ENCODE measurements around the gene GAS2. TPM values are rescaled to one million over a fixed set of nuclear protein-coding genes. Genes with fewer than 3 reads are reported as not detected.

The GAS2 gene
- polyA plus RNA-seq, 2 of the 4 experiments (the other 2 are of a cell fraction): 0.84 to 1.0 TPM

DNA sequence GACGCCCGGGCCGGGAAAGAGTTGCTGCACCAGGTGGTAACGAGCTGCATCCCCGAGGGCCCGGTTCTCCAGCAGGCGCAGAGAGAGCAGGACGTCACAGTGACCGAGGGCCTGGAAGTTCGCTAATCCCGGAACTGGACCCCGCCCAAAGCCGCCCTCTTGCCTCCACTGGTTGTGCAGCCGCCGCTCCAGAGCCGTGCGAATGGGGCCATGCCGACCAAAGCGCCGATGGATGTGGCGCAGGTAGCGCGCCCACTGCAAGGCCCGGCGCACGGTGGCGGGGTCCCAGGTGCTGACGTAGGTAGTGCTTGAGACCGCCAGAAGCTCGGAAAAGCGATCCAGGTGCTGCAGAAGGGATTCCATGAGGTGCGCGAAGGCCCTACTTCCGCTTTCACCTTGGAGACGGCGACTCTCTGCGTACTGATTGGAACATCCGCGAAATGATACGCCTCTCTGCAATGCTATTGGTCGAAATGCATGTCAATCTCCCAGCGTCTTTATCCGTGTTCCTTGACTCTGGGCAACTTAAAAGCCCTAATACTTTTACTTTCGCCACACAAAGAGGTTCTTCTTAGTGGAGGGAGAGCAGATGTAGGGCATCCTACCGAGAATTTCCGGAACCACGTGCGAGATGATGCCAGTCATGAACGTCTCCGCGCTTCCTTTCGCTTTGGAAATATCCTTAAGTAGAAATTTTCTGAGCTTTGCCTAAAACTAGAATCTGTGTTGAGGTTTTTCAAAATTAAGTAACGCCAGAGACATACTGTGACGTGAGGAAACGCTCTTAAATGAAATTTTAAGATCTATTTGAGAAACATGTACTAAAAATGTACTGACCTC lies 40.7 kb upstream of the GAS2 start, which contains the start of gene FANCF (continued):
- TF ChIP-seq, protein P1, sequence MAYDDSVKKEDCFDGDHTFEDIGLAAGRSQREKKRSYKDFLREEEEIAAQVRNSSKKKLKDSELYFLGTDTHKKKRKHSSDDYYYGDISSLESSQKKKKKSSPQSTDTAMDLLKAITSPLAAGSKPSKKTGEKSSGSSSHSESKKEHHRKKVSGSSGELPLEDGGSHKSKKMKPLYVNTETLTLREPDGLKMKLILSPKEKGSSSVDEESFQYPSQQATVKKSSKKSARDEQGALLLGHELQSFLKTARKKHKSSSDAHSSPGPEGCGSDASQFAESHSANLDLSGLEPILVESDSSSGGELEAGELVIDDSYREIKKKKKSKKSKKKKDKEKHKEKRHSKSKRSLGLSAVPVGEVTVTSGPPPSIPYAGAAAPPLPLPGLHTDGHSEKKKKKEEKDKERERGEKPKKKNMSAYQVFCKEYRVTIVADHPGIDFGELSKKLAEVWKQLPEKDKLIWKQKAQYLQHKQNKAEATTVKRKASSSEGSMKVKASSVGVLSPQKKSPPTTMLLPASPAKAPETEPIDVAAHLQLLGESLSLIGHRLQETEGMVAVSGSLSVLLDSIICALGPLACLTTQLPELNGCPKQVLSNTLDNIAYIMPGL (CRISPR knock-in tag; IDR thresholded peaks at IDR 0.05; ENCODE audit: borderline replicate concordance): no peak
- TF ChIP-seq POLR2A (IDR thresholded peaks at IDR 0.05; ENCODE audit: low read length) (peak; percentile 42), BHLHE40 (IDR thresholded peaks at IDR 0.05; ENCODE audit: low read depth, low read length) (no peak), CHD4 (IDR thresholded peaks at IDR 0.05; ENCODE audit: borderline replicate concordance) (no peak), RARB (CRISPR knock-in tag; IDR thresholded peaks at IDR 0.05) (no peak), ZC3H11A (IDR thresholded peaks at IDR 0.05) (no peak), HDAC2 (IDR thresholded peaks at IDR 0.05) (no peak), SREBF2 (IDR thresholded peaks at IDR 0.05) (no peak), CHD2 (IDR thresholded peaks at IDR 0.05; ENCODE audit: low read length, partially characterized antibody) (no peak), FOSB (CRISPR knock-in tag; IDR thresholded peaks at IDR 0.05) (no peak), ZNF302 (CRISPR knock-in tag; IDR thresholded peaks at IDR 0.05) (no peak), RAD21 (conservative IDR thresholded peaks at IDR 0.05 in 1 of 2, IDR thresholded peaks at IDR 0.05 in 1 of 2) (no peak), ZSCAN20 (CRISPR knock-in tag; IDR thresholded peaks at IDR 0.05) (no peak), CBX2 (IDR thresholded peaks at IDR 0.05; ENCODE audit: borderline replicate concordance, low read depth) (no peak), SMC3 (IDR thresholded peaks at IDR 0.05) (no peak), MAZ (IDR thresholded peaks at IDR 0.05; ENCODE audit: borderline replicate concordance, low read depth, low read length) (no peak), FOSL2 (IDR thresholded peaks at IDR 0.05) (no peak), FOSL2 (CRISPR knock-in tag; IDR thresholded peaks at IDR 0.05) (no peak), HOXB13 (CRISPR knock-in tag; IDR thresholded peaks at IDR 0.05; ENCODE audit: low read depth) (no peak), MYC (IDR thresholded peaks at IDR 0.05; ENCODE audit: borderline replicate concordance, low read length) (no peak), FOXS1 (CRISPR knock-in tag; IDR thresholded peaks at IDR 0.05) (no peak), GATA3 (IDR thresholded peaks at IDR 0.05; ENCODE audit: borderline replicate concordance) (no peak), CEBPB (IDR thresholded peaks at IDR 0.05) (no peak), CBX8 (IDR thresholded peaks at IDR 0.05) (no peak), HEYL (CRISPR knock-in tag; IDR thresholded peaks at IDR 0.05) (no peak), RNF2 (IDR thresholded peaks at IDR 0.05; ENCODE audit: borderline replicate concordance, low read depth) (no peak)
- TF ChIP-seq, protein P2, sequence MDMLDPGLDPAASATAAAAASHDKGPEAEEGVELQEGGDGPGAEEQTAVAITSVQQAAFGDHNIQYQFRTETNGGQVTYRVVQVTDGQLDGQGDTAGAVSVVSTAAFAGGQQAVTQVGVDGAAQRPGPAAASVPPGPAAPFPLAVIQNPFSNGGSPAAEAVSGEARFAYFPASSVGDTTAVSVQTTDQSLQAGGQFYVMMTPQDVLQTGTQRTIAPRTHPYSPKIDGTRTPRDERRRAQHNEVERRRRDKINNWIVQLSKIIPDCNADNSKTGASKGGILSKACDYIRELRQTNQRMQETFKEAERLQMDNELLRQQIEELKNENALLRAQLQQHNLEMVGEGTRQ (IDR thresholded peaks at IDR 0.05): no peak
- TF ChIP-seq, protein P3, sequence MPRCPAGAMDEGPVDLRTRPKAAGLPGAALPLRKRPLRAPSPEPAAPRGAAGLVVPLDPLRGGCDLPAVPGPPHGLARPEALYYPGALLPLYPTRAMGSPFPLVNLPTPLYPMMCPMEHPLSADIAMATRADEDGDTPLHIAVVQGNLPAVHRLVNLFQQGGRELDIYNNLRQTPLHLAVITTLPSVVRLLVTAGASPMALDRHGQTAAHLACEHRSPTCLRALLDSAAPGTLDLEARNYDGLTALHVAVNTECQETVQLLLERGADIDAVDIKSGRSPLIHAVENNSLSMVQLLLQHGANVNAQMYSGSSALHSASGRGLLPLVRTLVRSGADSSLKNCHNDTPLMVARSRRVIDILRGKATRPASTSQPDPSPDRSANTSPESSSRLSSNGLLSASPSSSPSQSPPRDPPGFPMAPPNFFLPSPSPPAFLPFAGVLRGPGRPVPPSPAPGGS (IDR thresholded peaks at IDR 0.05): no peak; the same call in 2 of the 3 replicates
- TF ChIP-seq, protein P4, sequence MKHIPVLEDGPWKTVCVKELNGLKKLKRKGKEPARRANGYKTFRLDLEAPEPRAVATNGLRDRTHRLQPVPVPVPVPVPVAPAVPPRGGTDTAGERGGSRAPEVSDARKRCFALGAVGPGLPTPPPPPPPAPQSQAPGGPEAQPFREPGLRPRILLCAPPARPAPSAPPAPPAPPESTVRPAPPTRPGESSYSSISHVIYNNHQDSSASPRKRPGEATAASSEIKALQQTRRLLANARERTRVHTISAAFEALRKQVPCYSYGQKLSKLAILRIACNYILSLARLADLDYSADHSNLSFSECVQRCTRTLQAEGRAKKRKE (CRISPR knock-in tag; IDR thresholded peaks at IDR 0.05; ENCODE audit: low read depth): no peak
- TF ChIP-seq, protein P5, sequence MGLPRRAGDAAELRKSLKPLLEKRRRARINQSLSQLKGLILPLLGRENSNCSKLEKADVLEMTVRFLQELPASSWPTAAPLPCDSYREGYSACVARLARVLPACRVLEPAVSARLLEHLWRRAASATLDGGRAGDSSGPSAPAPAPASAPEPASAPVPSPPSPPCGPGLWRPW (IDR thresholded peaks at IDR 0.05): no peak
- TF ChIP-seq, protein P6, sequence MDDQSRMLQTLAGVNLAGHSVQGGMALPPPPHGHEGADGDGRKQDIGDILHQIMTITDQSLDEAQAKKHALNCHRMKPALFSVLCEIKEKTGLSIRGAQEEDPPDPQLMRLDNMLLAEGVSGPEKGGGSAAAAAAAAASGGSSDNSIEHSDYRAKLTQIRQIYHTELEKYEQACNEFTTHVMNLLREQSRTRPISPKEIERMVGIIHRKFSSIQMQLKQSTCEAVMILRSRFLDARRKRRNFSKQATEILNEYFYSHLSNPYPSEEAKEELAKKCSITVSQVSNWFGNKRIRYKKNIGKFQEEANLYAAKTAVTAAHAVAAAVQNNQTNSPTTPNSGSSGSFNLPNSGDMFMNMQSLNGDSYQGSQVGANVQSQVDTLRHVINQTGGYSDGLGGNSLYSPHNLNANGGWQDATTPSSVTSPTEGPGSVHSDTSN (IDR thresholded peaks at IDR 0.05): peak; percentile 99
- TF ChIP-seq, protein P7, sequence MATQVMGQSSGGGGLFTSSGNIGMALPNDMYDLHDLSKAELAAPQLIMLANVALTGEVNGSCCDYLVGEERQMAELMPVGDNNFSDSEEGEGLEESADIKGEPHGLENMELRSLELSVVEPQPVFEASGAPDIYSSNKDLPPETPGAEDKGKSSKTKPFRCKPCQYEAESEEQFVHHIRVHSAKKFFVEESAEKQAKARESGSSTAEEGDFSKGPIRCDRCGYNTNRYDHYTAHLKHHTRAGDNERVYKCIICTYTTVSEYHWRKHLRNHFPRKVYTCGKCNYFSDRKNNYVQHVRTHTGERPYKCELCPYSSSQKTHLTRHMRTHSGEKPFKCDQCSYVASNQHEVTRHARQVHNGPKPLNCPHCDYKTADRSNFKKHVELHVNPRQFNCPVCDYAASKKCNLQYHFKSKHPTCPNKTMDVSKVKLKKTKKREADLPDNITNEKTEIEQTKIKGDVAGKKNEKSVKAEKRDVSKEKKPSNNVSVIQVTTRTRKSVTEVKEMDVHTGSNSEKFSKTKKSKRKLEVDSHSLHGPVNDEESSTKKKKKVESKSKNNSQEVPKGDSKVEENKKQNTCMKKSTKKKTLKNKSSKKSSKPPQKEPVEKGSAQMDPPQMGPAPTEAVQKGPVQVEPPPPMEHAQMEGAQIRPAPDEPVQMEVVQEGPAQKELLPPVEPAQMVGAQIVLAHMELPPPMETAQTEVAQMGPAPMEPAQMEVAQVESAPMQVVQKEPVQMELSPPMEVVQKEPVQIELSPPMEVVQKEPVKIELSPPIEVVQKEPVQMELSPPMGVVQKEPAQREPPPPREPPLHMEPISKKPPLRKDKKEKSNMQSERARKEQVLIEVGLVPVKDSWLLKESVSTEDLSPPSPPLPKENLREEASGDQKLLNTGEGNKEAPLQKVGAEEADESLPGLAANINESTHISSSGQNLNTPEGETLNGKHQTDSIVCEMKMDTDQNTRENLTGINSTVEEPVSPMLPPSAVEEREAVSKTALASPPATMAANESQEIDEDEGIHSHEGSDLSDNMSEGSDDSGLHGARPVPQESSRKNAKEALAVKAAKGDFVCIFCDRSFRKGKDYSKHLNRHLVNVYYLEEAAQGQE (IDR thresholded peaks at IDR 0.05): peak; percentile 16; the same call in 1 of the 2 replicates
- TF ChIP-seq, protein P8, sequence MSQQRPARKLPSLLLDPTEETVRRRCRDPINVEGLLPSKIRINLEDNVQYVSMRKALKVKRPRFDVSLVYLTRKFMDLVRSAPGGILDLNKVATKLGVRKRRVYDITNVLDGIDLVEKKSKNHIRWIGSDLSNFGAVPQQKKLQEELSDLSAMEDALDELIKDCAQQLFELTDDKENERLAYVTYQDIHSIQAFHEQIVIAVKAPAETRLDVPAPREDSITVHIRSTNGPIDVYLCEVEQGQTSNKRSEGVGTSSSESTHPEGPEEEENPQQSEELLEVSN (IDR thresholded peaks at IDR 0.05; ENCODE audit: borderline replicate concordance, low read depth): peak; percentile 46; the same call in 1 of the 2 replicates

All from A549 (cell line).